Smooth muscle cell (in vitro differentiated cells): ENCODE results near the gene RNF166. TPM values are rescaled to one million over a fixed set of nuclear protein-coding genes. Genes with fewer than 3 reads are reported as not detected.

ENCODE experiments used
- DNase-seq: peaks from one replicate; lab custom pipeline; 2025; ENCODE audit not compliant: unreplicated experiment; lab: John Stamatoyannopoulos, UW
- H2AFZ ChIP-seq: fragments of 200-600 bp; sonication (generic); 2 replicates; pipeline ENCODE4 v1.6.0; 2016; ENCODE audit warnings: antibody characterized with exemption, low read depth, mild to moderate bottlenecking
- H3F3A ChIP-seq: fragments of 200-600 bp; sonication (generic); 2 replicates; pipeline ENCODE4 v1.6.0; 2017; ENCODE audit warnings: antibody characterized with exemption, low read depth
- H3K27ac ChIP-seq: fragments of 200-600 bp; sonication (generic); 2 replicates; pipeline ENCODE4 v1.5.1; 2016; ENCODE audit warnings: low read depth, mild to moderate bottlenecking
- H3K27me3 ChIP-seq: fragments of 200-600 bp; sonication (generic); 2 replicates; pipeline ENCODE4 v1.6.1; 2016; ENCODE audit warnings: low read depth, mild to moderate bottlenecking
- H3K36me3 ChIP-seq: fragments of 200-600 bp; sonication (generic); 2 replicates; pipeline ENCODE4 v1.5.1; 2016; ENCODE audit warnings: low read depth
- H3K4me1 ChIP-seq: fragments of 200-600 bp; sonication (generic); 2 replicates; pipeline ENCODE4 v1.5.1; 2016; ENCODE audit warnings: low read depth
- H3K4me2 ChIP-seq: fragments of 200-600 bp; sonication (generic); 2 replicates; pipeline ENCODE4 v1.6.0; 2016; ENCODE audit warnings: mild to moderate bottlenecking
- H3K4me3 ChIP-seq: fragments of 200-600 bp; sonication (generic); 2 replicates; pipeline ENCODE4 v1.5.1; 2016; ENCODE audit warnings: mild to moderate bottlenecking
- H3K79me2 ChIP-seq: fragments of 200-600 bp; sonication (generic); 2 replicates; pipeline ENCODE4 v1.6.0; 2016; ENCODE audit warnings: low read depth, mild to moderate bottlenecking
- H3K9ac ChIP-seq: fragments of 200-600 bp; sonication (generic); 2 replicates; pipeline ENCODE4 v1.6.0; 2016; ENCODE audit warnings: low read depth
- H3K9me3 ChIP-seq: fragments of 200-600 bp; sonication (generic); replicated peaks from 2 replicates; pipeline ENCODE4 v1.5.1; 2016; ENCODE audit warnings: low read depth
- H4K20me1 ChIP-seq: fragments of 200-600 bp; sonication (generic); 2 replicates; pipeline ENCODE4 v1.6.0; 2016; ENCODE audit warnings: low read depth
- CTCF ChIP-seq: fragments of 200-600 bp; sonication (generic); IDR thresholded peaks from 2 replicates; pipeline ENCODE4 v1.5.1; 2017; ENCODE audit warnings: borderline replicate concordance, mild to moderate bottlenecking, antibody characterized with exemption; ENCODE audit not compliant: insufficient read depth, poor library complexity, severe bottlenecking
- WGBS: methylation state at CpG from one replicate; pipeline ENCODE4 v1.1.7; 2016; ENCODE audit warnings: low lambda C conversion rate; 5-methylcytosine and 5-hydroxymethylcytosine counted together
- polyA plus RNA-seq: library from polyadenylated mRNA; unstranded; fragments of >200 nt; fragmentation: Nextera tagmentation; extraction: Ambion mirVana; gene quantifications from 2 replicates; pipeline ENCODE4 v1.2.1, GENCODE V29; 2016
- total RNA-seq: library from RNA; depleted of rRNA; stranded (reverse); fragments of >200 nt; gene quantifications from 2 replicates; pipeline ENCODE4 v1.2.3, GENCODE V29; 2014

RNF166 gene
- total and polyA plus RNA-seq, 2 experiments from 2014 or later = 10.1 to 17.3 TPM

GRCh38 chr16:88724855-88725555, 18.8 kb upstream of the RNF166 start:
- no peak for TF ChIP-seq CTCF
- DNase-seq = no peak
- no peaks in the 10 kb centered on the region for H3K36me3 ChIP-seq

GRCh38 chr16:88723911-88724310, 17.7 kb upstream of the RNF166 start:
- Histone ChIP-seq H3K4me3 (no peak overlapping the region), H3K9ac (no peak overlapping the region), H3F3A (no peaks in the 10 kb centered on the region), H3K27me3 (no peaks in the 10 kb centered on the region), H3K4me1 (no peaks in the 10 kb centered on the region), H3K9me3 (no peaks in the 10 kb centered on the region), H3K4me2 (no peak overlapping the region), H4K20me1 (no peaks in the 10 kb centered on the region), H3K27ac (no peak overlapping the region), H2AFZ (no peak overlapping the region), H3K79me2 (no peaks in the 10 kb centered on the region), H3K36me3 (no peaks in the 10 kb centered on the region)
- no peak for TF ChIP-seq CTCF
- DNase-seq = no peak
- WGBS = 96% methylated on average over 17 of the region's 17 CpGs

More at GRCh38 chr16:88724855-88725555, 18.8 kb upstream of the RNF166 start:
- H4K20me1 ChIP-seq = no peaks in the 10 kb centered on the region
- H3K4me2 ChIP-seq = no peak overlapping the region
- no peaks in the 10 kb centered on the region for H3K27me3 ChIP-seq
- no peaks in the 10 kb centered on the region for H3F3A ChIP-seq
- no peak overlapping the region for H3K27ac ChIP-seq
- no peaks in the 10 kb centered on the region for H3K9me3 ChIP-seq
- whole genome bisulfite sequencing = 96% methylated on average over 24 of the region's 31 CpGs
- H3K4me3 ChIP-seq = no peak overlapping the region
- H2AFZ ChIP-seq = no peak overlapping the region
- no peak overlapping the region for H3K9ac ChIP-seq
- no peaks in the 10 kb centered on the region for H3K4me1 ChIP-seq
- no peaks in the 10 kb centered on the region for H3K79me2 ChIP-seq

GRCh38 chr16:88723507-88723887, 17.3 kb upstream of the RNF166 start:
- 96% methylated on average over 6 of the region's 8 CpGs for WGBS
- no peaks in the 10 kb centered on the region for H3F3A ChIP-seq
- H3K9ac ChIP-seq = no peak overlapping the region

More at GRCh38 chr16:88723507-88723887, 17.3 kb upstream of the RNF166 start:
- Histone ChIP-seq H3K27me3 (no peaks in the 10 kb centered on the region), H3K79me2 (no peaks in the 10 kb centered on the region), H3K27ac (no peak overlapping the region), H3K4me3 (no peak overlapping the region), H3K9me3 (no peaks in the 10 kb centered on the region), H4K20me1 (no peaks in the 10 kb centered on the region), H2AFZ (no peak overlapping the region), H3K4me1 (no peaks in the 10 kb centered on the region), H3K36me3 (no peaks in the 10 kb centered on the region), H3K4me2 (no peak overlapping the region)
- no peak for TF ChIP-seq CTCF
- DNase-seq = no peak
